OCI-LY1 (cell line): ENCODE measurements around the gene SMIM13.

Source experiments
- H2AFZ ChIP-seq: fragments of 200-600 bp; sonication (generic), shearing (Covaris generic); 2 replicates; pipeline ENCODE4 v1.6.0; 2014; ENCODE audit warnings: antibody characterized with exemption, mild to moderate bottlenecking, low read length
- H3F3A ChIP-seq: fragments of 200-600 bp; sonication (generic), shearing (Covaris generic); 2 replicates; pipeline ENCODE4 v1.6.0; 2014; ENCODE audit warnings: mild to moderate bottlenecking, antibody characterized with exemption, low read length, moderate library complexity; ENCODE audit not compliant: insufficient read depth
- H3K27ac ChIP-seq: fragments of 200-600 bp; sonication (generic); 2 replicates; pipeline ENCODE4 v1.5.1; 2014; ENCODE audit warnings: low read length, mixed run types, mild to moderate bottlenecking, low read depth; ENCODE audit not compliant: poor library complexity, severe bottlenecking
- H3K27me3 ChIP-seq: fragments of 200-600 bp; sonication (generic); 2 replicates; pipeline ENCODE4 v1.6.0; 2014; ENCODE audit warnings: antibody characterized with exemption, mild to moderate bottlenecking, low read length, moderate library complexity; ENCODE audit not compliant: insufficient read depth
- H3K36me3 ChIP-seq: fragments of 200-600 bp; sonication (generic); 2 replicates; pipeline ENCODE4 v1.6.1; 2014; ENCODE audit warnings: mild to moderate bottlenecking, antibody characterized with exemption, low read length, moderate library complexity, mixed read lengths; ENCODE audit not compliant: insufficient read depth
- H3K4me1 ChIP-seq: fragments of 200-600 bp; sonication (generic); 2 replicates; pipeline ENCODE4 v1.5.1; 2014; ENCODE audit warnings: mild to moderate bottlenecking, low read length, moderate library complexity; ENCODE audit not compliant: insufficient read depth, severe bottlenecking
- H3K4me2 ChIP-seq: fragments of 200-600 bp; sonication (generic), shearing (Covaris generic); 2 replicates; pipeline ENCODE4 v1.6.1; 2014; ENCODE audit warnings: low read length
- H3K4me3 ChIP-seq: fragments of 200-600 bp; sonication (generic); 2 replicates; pipeline ENCODE4 v1.5.1; 2014; ENCODE audit warnings: low read length, low read depth, mild to moderate bottlenecking, mixed read lengths; ENCODE audit not compliant: poor library complexity, severe bottlenecking
- H3K79me2 ChIP-seq: fragments of 200-600 bp; shearing (Covaris generic); 2 replicates; pipeline ENCODE4 v1.6.1; 2016; ENCODE audit warnings: mixed run types, low read length, mixed read lengths; ENCODE audit not compliant: insufficient read depth
- H3K9ac ChIP-seq: fragments of 200-600 bp; sonication (generic), shearing (Covaris generic); 2 replicates; pipeline ENCODE4 v1.6.1; 2014; ENCODE audit warnings: mild to moderate bottlenecking, low read length, mixed read lengths
- H3K9me2 ChIP-seq: fragments of 200-600 bp; sonication (generic), shearing (Covaris generic); 2 replicates; pipeline ENCODE4 v1.6.1; 2014; ENCODE audit warnings: low read depth, mild to moderate bottlenecking, low read length, mixed read lengths
- H3K9me3 ChIP-seq: fragments of 200-600 bp; shearing (Covaris generic); 2 replicates; pipeline ENCODE4 v1.6.1; 2014; ENCODE audit warnings: low read length, mixed read lengths
- H4K20me1 ChIP-seq: fragments of 200-600 bp; sonication (generic), shearing (Covaris generic); 2 replicates; pipeline ENCODE4 v1.6.0; 2016; ENCODE audit warnings: mild to moderate bottlenecking, low read length; ENCODE audit not compliant: insufficient read depth
- EZH2 ChIP-seq: fragments of 200-600 bp; sonication (generic), shearing (Covaris generic); IDR thresholded peaks from 2 replicates; pipeline ENCODE4 v1.8.0; 2017; ENCODE audit warnings: borderline replicate concordance, mixed run types, mild to moderate bottlenecking, antibody characterized with exemption, low read length, moderate library complexity, mixed read lengths
- TF ChIP-seq, protein P1 (sequence below): fragments of 200-600 bp; sonication (generic), shearing (Covaris generic); IDR thresholded peaks from 2 replicates; pipeline ENCODE4 v1.5.1; 2017; ENCODE audit warnings: mild to moderate bottlenecking, antibody characterized with exemption, low read length, moderate library complexity, mixed read lengths

The SMIM13 gene

DNA sequence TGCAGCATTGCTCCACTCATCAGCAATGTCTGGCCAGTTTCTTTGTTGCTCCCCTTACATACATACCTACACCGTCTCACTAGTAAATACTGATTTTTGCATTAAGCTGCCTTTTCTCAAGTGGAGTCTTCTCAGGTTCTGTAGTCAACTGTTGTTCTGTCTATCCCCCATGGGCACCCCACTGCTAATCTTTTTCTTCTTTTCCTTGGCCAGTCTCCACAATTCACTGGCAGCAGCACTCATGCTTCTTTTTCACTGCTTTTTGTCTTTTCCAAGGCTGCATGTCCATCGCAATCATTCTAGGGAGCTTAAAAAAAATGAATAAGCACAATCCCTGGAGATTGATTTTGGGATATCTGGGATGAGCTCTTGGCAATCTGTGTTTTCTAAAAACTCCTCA, 28.2 kb downstream of the SMIM13 start:
- Histone ChIP-seq H4K20me1 (no peaks in the 10 kb centered on the region), H3K79me2 (peaks cover 4% of the 10 kb centered on the region; the same call in 1 of the 2 replicates), H3K9me2 (no peaks in the 10 kb centered on the region), H3K27ac (no peak overlapping the region), H3K4me2 (no peak overlapping the region), H3K4me1 (no peaks in the 10 kb centered on the region), H3F3A (no peaks in the 10 kb centered on the region), H3K27me3 (no peaks in the 10 kb centered on the region), H3K9me3 (no peaks in the 10 kb centered on the region), H2AFZ (no peak overlapping the region), H3K9ac (no peak overlapping the region), H3K4me3 (no peak overlapping the region), H3K36me3 (no peaks in the 10 kb centered on the region; the same call in 1 of the 2 replicates)
- no peak for TF ChIP-seq EZH2
- TF ChIP-seq, protein P1, sequence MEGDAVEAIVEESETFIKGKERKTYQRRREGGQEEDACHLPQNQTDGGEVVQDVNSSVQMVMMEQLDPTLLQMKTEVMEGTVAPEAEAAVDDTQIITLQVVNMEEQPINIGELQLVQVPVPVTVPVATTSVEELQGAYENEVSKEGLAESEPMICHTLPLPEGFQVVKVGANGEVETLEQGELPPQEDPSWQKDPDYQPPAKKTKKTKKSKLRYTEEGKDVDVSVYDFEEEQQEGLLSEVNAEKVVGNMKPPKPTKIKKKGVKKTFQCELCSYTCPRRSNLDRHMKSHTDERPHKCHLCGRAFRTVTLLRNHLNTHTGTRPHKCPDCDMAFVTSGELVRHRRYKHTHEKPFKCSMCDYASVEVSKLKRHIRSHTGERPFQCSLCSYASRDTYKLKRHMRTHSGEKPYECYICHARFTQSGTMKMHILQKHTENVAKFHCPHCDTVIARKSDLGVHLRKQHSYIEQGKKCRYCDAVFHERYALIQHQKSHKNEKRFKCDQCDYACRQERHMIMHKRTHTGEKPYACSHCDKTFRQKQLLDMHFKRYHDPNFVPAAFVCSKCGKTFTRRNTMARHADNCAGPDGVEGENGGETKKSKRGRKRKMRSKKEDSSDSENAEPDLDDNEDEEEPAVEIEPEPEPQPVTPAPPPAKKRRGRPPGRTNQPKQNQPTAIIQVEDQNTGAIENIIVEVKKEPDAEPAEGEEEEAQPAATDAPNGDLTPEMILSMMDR, result no peak

DNA sequence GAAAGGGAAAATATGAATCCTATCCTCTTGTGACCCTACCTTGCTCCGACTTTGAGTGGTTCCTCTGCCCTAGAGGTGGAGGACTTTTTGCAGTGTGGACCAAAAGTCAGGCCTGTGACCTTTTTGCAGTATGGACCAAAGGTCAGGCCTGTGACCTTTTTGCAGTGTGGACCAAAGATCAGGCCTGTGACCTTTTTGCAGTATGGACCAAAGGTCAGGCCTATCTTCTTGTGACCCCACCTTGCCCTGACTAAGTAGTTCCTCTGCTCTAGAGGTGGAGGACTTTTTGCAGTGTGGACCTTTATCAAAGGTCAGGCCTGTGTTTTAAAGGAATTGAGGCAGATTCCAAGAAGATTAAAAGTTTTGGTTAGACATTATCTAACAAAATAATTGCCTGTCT, 28.7 kb downstream of the SMIM13 start:
- H3K4me1 ChIP-seq, result no peaks in the 10 kb centered on the region
- H3K27ac ChIP-seq, result no peak overlapping the region
- H4K20me1 ChIP-seq, result no peaks in the 10 kb centered on the region
- no peak overlapping the region for H2AFZ ChIP-seq
- no peaks in the 10 kb centered on the region for H3K9me3 ChIP-seq
- no peak overlapping the region for H3K4me3 ChIP-seq
- no peak overlapping the region for H3K9ac ChIP-seq
- TF ChIP-seq EZH2, result no peak
- TF ChIP-seq, protein P1, result no peak
- H3K27me3 ChIP-seq, result no peaks in the 10 kb centered on the region
- peaks cover 4% of the 10 kb centered on the region; the same call in 1 of the 2 replicates for H3K79me2 ChIP-seq
- H3K4me2 ChIP-seq, result no peak overlapping the region
- no peaks in the 10 kb centered on the region for H3F3A ChIP-seq
- H3K9me2 ChIP-seq, result no peaks in the 10 kb centered on the region
- no peaks in the 10 kb centered on the region; the same call in 1 of the 2 replicates for H3K36me3 ChIP-seq

DNA sequence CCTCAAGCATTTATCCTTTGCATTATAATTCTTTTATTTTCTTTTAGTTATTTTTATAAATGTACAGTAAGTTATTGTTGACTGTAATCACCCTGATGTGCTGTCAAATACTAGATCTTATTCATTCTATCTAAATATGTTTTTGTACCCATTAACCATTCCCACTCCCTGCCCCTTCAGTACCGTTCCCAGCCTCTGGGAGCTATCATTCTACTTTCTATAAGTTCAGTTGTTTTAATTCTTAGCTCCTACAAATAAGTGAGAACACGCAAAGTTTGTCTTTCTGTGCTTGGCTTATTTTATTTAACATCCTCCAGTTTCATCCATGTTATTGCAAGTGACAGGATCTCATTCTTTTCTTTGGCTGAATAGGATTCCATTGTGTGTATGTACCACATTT, 30.3 kb downstream of the SMIM13 start:
- H3F3A ChIP-seq, result no peaks in the 10 kb centered on the region
- H4K20me1 ChIP-seq, result no peaks in the 10 kb centered on the region
- H2AFZ ChIP-seq, result no peak overlapping the region
- H3K9me3 ChIP-seq, result no peaks in the 10 kb centered on the region
- H3K27ac ChIP-seq, result no peak overlapping the region
- H3K9ac ChIP-seq, result no peak overlapping the region
- H3K4me2 ChIP-seq, result no peak overlapping the region
- TF ChIP-seq, protein P1, result no peak
- no peak for TF ChIP-seq EZH2
- peaks cover 4% of the 10 kb centered on the region; the same call in 1 of the 2 replicates for H3K79me2 ChIP-seq
- H3K36me3 ChIP-seq, result no peaks in the 10 kb centered on the region; the same call in 1 of the 2 replicates
- no peaks in the 10 kb centered on the region for H3K9me2 ChIP-seq
- H3K4me3 ChIP-seq, result no peak overlapping the region
- H3K4me1 ChIP-seq, result no peaks in the 10 kb centered on the region
- no peaks in the 10 kb centered on the region for H3K27me3 ChIP-seq
